ENCODE measurements around the gene MAP6D1.
"Not testable (repeated sequence)": the region's sequence is repeated elsewhere in the genome, so short reads cannot be mapped to it uniquely, and the experiment has no call there.

Gene MAP6D1

DNA sequence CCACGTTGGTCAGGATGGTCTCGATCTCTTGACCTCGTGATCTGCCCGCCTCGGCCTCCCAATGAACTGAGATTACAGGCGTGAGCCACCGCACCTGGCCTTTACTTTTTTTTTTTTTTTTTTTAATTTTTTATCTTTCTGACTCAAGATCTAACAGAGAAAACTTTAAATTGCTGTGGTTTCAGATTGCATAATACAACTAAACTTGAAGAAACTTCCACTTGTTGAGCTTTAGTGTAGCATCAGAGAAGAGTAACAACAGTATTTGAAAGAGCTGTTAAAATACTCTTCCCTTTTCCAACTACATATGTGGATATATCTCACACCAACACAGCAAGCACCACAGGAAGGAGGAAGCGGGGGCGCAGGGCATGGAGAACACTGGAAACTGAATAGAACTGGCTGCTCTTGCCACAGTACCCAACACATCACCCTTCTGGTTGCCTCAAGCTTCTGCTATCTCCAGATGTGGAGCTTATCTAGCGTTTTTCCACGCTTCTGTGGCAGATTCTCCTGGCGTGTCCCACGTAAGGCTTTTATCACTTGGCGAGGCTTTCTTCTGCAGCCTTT lies 45.4 kb downstream of the MAP6D1 start:
- no peak overlapping the region for H3K4me3 ChIP-seq (replicated peaks; ENCODE audit: low read depth, low read length)
- TF ChIP-seq, protein P1, sequence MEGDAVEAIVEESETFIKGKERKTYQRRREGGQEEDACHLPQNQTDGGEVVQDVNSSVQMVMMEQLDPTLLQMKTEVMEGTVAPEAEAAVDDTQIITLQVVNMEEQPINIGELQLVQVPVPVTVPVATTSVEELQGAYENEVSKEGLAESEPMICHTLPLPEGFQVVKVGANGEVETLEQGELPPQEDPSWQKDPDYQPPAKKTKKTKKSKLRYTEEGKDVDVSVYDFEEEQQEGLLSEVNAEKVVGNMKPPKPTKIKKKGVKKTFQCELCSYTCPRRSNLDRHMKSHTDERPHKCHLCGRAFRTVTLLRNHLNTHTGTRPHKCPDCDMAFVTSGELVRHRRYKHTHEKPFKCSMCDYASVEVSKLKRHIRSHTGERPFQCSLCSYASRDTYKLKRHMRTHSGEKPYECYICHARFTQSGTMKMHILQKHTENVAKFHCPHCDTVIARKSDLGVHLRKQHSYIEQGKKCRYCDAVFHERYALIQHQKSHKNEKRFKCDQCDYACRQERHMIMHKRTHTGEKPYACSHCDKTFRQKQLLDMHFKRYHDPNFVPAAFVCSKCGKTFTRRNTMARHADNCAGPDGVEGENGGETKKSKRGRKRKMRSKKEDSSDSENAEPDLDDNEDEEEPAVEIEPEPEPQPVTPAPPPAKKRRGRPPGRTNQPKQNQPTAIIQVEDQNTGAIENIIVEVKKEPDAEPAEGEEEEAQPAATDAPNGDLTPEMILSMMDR (IDR thresholded peaks at IDR 0.05; ENCODE audit: low read length, missing control alignments), result no peak
- DNase-seq (ENCODE audit: low read depth), result no peak

DNA sequence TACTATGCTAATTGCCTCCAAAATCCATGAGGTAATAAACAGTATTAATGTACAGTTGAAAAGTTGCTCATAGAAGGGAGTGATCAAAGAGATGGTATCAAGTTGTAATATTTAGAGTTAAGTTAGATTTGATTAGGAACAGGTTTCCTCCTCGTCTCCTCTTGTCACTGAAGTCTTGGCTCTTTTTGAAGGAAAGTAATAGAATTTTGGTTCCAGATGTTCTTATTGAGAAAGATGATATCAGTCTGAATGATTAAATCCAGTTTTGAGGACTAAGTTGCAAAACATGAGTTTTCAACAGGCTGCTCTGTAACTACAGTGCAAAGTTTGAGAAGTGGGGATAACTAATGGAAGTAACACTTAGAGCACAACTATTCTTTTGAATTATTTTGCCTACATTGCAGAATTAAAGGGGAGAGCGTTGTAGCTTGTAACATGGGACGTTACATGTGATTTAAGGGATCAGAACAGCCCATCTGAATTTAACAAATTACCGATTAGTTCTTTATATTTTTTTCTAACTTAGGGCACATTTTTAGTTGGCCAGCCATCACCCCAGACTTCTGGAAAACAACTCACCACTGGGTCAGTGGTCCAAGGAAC lies 48.3 kb downstream of the MAP6D1 start:
- no peak for DNase-seq (ENCODE audit: low read depth)
- H3K4me3 ChIP-seq (replicated peaks; ENCODE audit: low read depth, low read length), result no peak overlapping the region
- TF ChIP-seq, protein P1 (IDR thresholded peaks at IDR 0.05; ENCODE audit: low read length, missing control alignments), result no peak

DNA sequence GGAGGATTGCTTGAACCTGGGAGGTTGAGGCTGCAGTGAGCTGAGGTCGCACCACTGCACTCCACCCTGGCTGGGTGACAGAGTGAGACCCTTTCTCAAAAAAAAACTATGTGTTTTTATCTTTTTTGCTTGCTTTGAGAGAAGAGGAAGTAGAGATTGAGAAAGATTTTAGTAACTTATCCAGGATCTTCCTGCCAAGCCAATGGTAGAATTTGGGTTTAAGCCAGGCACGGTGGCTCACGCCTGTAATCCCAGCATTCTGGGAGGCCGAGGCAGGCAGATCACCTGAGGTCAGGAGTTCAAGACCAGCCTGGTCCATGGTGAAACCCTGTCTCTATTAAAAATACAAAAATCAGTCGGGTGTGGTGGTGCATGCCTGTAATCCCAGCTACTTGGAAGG lies 48.9 kb downstream of the MAP6D1 start:
- DNase-seq (ENCODE audit: low read depth); H3K4me3 ChIP-seq (replicated peaks; ENCODE audit: low read depth, low read length): not testable (repeated sequence)

DNA sequence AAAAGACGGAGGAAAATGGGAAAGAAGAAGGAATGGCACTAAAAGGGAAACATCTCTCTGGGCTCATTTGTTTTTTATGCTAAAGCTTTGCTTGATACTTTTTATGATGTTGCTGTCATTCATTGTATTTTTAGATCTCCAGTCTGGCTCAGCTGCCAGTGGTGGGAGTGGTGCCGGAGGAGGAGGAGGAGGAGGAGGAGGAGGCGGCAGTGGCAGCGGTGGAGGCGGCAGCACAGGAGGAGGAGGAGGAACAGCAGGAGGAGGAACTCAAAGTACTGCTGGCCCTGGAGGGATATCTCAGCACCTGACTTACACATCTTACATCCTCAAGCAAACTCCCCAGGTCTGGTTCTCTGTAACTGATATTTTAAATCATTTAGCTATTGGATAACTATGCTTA lies 49.6 kb downstream of the MAP6D1 start:
- DNase-seq (ENCODE audit: low read depth), result no peak
- TF ChIP-seq, protein P1 (IDR thresholded peaks at IDR 0.05; ENCODE audit: low read length, missing control alignments), result no peak
- no peak overlapping the region for H3K4me3 ChIP-seq (replicated peaks; ENCODE audit: low read depth, low read length)

DNA sequence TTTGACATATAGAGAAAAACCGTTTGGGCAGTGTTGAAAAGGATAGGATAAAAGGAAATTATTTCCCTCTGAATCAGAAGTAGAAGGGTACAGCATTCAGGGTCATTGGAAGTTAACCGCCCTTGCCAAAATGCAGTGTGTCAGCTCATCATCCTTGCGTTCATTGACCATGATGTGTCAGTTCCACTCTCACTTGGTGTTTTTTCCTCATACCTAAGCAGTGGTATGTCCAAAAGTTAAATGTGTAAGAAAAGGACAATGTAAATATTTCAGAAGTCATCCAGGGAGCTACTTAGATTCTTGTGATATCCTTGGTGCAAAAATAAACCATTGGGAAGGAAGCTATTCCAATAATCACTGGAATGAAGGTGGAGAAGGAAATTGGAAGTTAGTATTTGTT lies 50.7 kb downstream of the MAP6D1 start:
- no peak overlapping the region for H3K4me3 ChIP-seq (replicated peaks; ENCODE audit: low read depth, low read length)
- TF ChIP-seq, protein P1 (IDR thresholded peaks at IDR 0.05; ENCODE audit: low read length, missing control alignments), result no peak
- DNase-seq (ENCODE audit: low read depth), result peak; percentile 38

DNA sequence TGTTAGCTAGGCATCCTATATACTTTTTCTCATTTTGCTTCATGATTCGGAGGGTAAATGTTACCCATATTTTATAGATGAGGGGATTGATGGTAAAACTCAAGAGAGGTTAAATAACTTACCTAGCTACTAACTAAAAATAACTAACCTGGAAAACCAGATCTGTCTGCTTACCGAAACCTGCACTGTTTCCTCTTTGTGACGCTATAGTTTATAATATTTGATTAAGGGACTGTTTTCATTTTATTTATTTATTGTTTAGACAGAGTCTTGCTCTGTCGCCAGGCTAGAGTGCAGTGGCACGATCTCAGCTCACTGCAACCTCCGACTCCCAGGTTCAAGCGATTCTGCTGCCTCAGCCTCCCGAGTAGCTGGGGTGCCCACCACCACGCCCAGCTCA lies 55.9 kb downstream of the MAP6D1 start:
- no peak overlapping the region for H3K4me3 ChIP-seq (replicated peaks; ENCODE audit: low read depth, low read length)
- TF ChIP-seq, protein P1 (IDR thresholded peaks at IDR 0.05; ENCODE audit: low read length, missing control alignments), result no peak
- no peak for DNase-seq (ENCODE audit: low read depth)

DNA sequence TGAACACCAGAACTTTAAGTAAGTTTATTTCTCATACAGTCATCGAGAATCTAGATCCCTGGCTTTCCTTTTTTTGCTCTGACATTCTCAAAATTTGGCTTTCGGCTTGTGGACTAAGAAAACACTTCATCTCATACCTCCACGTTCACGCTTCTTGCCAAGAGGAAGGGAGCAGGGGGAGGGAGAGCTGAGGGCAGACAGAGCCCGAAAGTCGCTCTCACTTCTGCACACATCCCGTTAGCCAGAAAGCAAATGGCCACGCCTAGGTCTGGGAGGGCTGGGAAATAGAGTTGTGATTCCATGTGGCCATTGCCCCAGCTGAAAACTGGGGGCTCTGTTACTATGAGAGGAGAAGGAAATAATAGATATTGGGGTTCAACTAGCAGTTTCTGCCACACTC lies 57.3 kb downstream of the MAP6D1 start:
- no peak for DNase-seq (ENCODE audit: low read depth)
- H3K4me3 ChIP-seq (replicated peaks; ENCODE audit: low read depth, low read length), result no peak overlapping the region
- TF ChIP-seq, protein P1 (IDR thresholded peaks at IDR 0.05; ENCODE audit: low read length, missing control alignments), result no peak
